ENCODE results near the gene MKRN2.
"Not testable (repeated sequence)": the region's sequence is repeated elsewhere in the genome, so short reads cannot be mapped to it uniquely, and the experiment has no call there.

The MKRN2 gene

DNA sequence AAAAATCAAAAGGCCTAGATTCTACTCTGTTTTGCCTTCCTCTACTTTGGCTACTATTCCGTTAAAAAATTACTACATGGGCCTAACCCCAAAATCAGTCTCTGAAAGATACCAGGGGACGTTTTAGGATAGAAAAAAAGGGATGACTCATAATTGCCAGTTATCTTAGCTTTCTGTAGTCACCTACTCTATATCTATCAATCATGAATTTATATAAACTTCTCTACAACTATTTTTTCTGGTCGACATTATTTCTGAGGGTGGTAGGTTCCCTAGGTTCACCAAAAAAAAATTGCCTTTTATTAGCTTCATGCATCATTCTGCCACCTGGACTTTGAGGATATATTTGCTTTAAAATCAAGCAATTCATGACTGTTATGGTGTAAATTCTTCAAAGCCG is 70.5 kb downstream of the MKRN2 start:
- no peaks in the 10 kb centered on the region for H3K9me3 Mint-ChIP-seq
- H3K4me1 Mint-ChIP-seq: peaks cover 64% of the 10 kb centered on the region

DNA sequence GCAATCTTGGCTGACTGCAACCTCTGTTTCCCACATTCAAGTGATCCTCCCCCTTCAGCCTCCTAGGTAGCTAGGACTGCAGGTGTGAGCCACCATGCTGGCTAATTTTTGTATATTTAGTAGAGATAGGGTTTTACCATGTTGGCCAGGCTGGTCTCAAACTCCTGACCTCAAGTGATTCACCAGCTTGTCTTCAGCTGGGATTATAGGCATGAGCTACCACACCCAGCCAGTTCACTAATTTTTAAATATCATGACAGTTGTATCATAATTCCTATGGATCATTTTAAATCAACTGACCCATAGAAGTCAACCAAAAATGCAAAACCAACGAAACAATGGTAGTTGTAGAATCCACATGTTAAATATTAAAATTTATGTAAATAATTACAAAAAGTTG is 71.9 kb downstream of the MKRN2 start:
- Mint-ChIP-seq H3K4me3 (no peak overlapping the region), H3K9me3 (no peaks in the 10 kb centered on the region), H3K27me3 (no peaks in the 10 kb centered on the region), H3K27ac (no peak overlapping the region), H3K4me1 (peaks cover 72% of the 10 kb centered on the region)
- ATAC-seq: no peak
- DNase-seq: no peak

More for the DNA sequence above, 70.5 kb downstream of the MKRN2 start:
- H3K4me3 Mint-ChIP-seq: no peak overlapping the region
- peak overlapping the region in 1 of 2 donors; percentile 68 for H3K27ac Mint-ChIP-seq
- no peak for DNase-seq
- no peaks in the 10 kb centered on the region for H3K27me3 Mint-ChIP-seq
- peak; percentile 49 for ATAC-seq

DNA sequence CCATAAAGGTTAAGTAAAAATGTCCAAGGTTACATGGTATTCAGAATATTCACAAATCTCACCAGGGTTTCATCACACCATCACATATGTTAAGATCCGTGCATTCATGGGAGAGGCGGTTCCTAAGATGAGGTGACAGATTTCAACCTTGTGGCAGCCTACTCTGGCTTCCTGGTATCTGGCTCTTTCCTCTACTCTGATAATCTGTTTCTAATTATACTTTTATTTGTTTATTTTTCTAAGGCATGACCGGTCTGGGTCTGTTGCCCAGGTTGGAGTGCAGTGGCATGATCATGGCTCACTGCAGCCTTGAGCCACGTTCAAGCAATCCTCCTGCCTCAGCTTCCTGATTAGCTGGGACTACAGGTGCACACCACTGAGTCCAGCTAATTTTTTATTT is 72.7 kb downstream of the MKRN2 start:
- Mint-ChIP-seq H3K27ac (peak overlapping the region in 1 of 2 donors; percentile 78), H3K4me1 (peaks cover 72% of the 10 kb centered on the region), H3K4me3 (no peak overlapping the region), H3K27me3 (no peaks in the 10 kb centered on the region), H3K9me3 (no peaks in the 10 kb centered on the region)
- no peak for DNase-seq
- ATAC-seq: no peak

DNA sequence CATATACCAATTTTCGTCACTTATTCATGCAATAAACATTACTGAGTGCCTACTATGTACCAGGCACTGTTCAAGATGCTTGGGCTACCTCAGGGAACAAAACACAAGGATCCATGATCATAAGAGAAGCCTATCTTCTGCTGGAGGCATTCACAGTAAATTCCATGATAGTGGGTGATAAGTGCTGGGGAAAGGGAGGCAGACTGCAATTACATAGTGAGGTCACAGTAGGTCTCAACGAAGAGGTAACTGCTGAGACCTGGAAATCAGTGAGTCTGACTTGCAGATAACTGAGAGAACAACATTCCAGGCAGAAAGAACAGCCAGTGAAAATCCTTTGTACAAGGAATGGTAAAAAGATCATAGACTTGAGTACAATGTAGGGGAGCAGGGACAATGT is 73.4 kb downstream of the MKRN2 start:
- H3K4me3 Mint-ChIP-seq: no peak overlapping the region
- H3K27me3 Mint-ChIP-seq: no peaks in the 10 kb centered on the region
- H3K4me1 Mint-ChIP-seq: peaks cover 68% of the 10 kb centered on the region
- no peaks in the 10 kb centered on the region for H3K9me3 Mint-ChIP-seq
- H3K27ac Mint-ChIP-seq: no peak overlapping the region
- ATAC-seq (no peak), DNase-seq (no peak)

- not testable (repeated sequence) for ATAC-seq, H3K27me3 Mint-ChIP-seq, H3K9me3 Mint-ChIP-seq, DNase-seq, H3K4me3 Mint-ChIP-seq
- Mint-ChIP-seq H3K27ac (peak overlapping the region in 1 of 2 donors; percentile 68), H3K4me1 (peaks cover 62% of the 10 kb centered on the region)
Observed at GRCh38 chr3:12630843-12631242, 74.0 kb downstream of the MKRN2 start.

GRCh38 chr3:12632523-12632922 is 75.6 kb downstream of the MKRN2 start:
- no peak overlapping the region for H3K4me3 Mint-ChIP-seq
- no peak for DNase-seq
- peak overlapping the region in 1 of 2 donors; percentile 12 for H3K27ac Mint-ChIP-seq
- H3K27me3 Mint-ChIP-seq: no peaks in the 10 kb centered on the region
- no peak for ATAC-seq
- H3K4me1 Mint-ChIP-seq: peaks cover 48% of the 10 kb centered on the region
- no peaks in the 10 kb centered on the region for H3K9me3 Mint-ChIP-seq

DNA sequence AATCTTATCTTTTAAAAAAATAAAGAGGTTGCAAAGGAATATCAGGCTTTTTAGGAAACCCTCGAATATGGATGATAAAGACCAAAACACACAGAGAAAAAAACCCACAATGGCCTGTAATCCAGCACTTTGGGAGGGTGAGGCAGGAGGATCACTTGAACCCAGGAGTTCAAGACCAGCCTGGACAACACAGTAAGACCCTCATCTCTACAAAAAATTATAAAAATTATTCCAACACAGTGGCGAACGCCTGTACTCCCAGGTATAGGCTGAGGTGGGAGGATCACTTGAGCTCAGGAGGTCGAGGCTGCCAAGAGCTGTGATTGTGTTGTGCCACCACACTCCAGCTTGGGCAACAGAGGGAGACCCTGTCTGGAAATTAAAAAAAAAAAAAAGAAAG is 76.2 kb downstream of the MKRN2 start:
- H3K27ac Mint-ChIP-seq: no peak overlapping the region
- no peaks in the 10 kb centered on the region for H3K27me3 Mint-ChIP-seq
- ATAC-seq (no peak), DNase-seq (no peak)
- H3K4me3 Mint-ChIP-seq: no peak overlapping the region
- H3K9me3 Mint-ChIP-seq: no peaks in the 10 kb centered on the region
- peaks cover 48% of the 10 kb centered on the region for H3K4me1 Mint-ChIP-seq

Data from stimulated activated naive CD8-positive, alpha-beta T cell treated with anti-CD3 and anti-CD28 coated beads, Interleukin-15, amount 100 ng/mL, for 72 hours (primary cell).